ENCODE measurements around the gene MPZL2. TPM values are rescaled to one million over a fixed set of nuclear protein-coding genes. Genes with fewer than 3 reads are reported as not detected.

MPZL2 gene
- total RNA-seq (2013) = 19.6 TPM
- polyA plus RNA-seq (10 to 100 TPM in 2 of 3 donors, 1 to 10 TPM in 1; 8.0 to 18.6 (median 14.2) TPM), polyA minus RNA-seq (6.0 and 8.9 TPM in 2 replicates), total RNA-seq (0.64 to 13.3 (median 8.1) reads per million in 11 experiments)

- Histone ChIP-seq H3K9me3 (replicated peaks in 1 of 2; ENCODE audit: control insufficient read depth in 1 of 2, insufficient read depth in 1 of 2, low read length in 2 of 2) (no peaks in the 10 kb centered on the region), H3K79me2 (ENCODE audit: insufficient read depth, low read length) (no peaks in the 10 kb centered on the region), H3K27ac (ENCODE audit: low read depth in 1 of 2, low read length in 2 of 2) (peak within 1 kb of the TSS; percentile 22 to 45), H3K36me3 (replicated peaks in 1 of 2; ENCODE audit: control insufficient read depth in 1 of 2, insufficient read depth in 2 of 2, low read length in 2 of 2) (peaks cover 2 to 27% of the 10 kb centered on the region in 2 donors), H3K4me1 (ENCODE audit: control insufficient read depth in 1 of 2, insufficient read depth in 2 of 2, low read length in 2 of 2) (peaks cover 33 to 44% of the 10 kb centered on the region in 2 donors), H3K27me3 (ENCODE audit: control insufficient read depth in 2 of 2, insufficient read depth in 2 of 2, low read length in 2 of 2) (no peaks in the 10 kb centered on the region), H2AFZ (ENCODE audit: insufficient read depth, low read depth, low read length, poor library complexity, severe bottlenecking) (peak within 1 kb of the TSS; percentile 86), H4K20me1 (ENCODE audit: insufficient read depth, low read length) (no peaks in the 10 kb centered on the region), H3K4me3 (replicated peaks in 1 of 3; ENCODE audit: low read depth in 2 of 3, low read length in 3 of 3) (peak within 1 kb of the TSS; percentile 39 to 79 (median 48)), H3K9ac (ENCODE audit: insufficient read depth, low read length, poor library complexity, severe bottlenecking) (peak within 1 kb of the TSS; percentile 70), H3K4me2 (replicated peaks; ENCODE audit: extremely low read depth, low read length, poor library complexity, severe bottlenecking) (peak within 1 kb of the TSS; percentile 86)
- peaks cover 50% of the 10 kb centered on the region for H3K4me1 Mint-ChIP-seq
- DNase-seq = peak in 1 of 3 donors; percentile 12
- 2% methylated on average over 12 of the region's 19 CpGs for WGBS (ENCODE audit: insufficient coverage)
- peak within 1 kb of the TSS; percentile 40 to 87 (median 79) for H3K27ac Mint-ChIP-seq
- peaks cover 0 to 5% (median 2%) of the 10 kb centered on the region in 7 donors for H3K9me3 Mint-ChIP-seq
- no peak for TF ChIP-seq CTCF (IDR thresholded peaks at IDR 0.05)
- H3K4me3 Mint-ChIP-seq = peak within 1 kb of the TSS; percentile 92 to 100
- H3K27me3 Mint-ChIP-seq (ENCODE audit: low read depth in 3 of 3) = peaks cover 7 to 15% (median 8%) of the 10 kb centered on the region in 3 donors
- intact Hi-C loops (cut with micrococcal nuclease) = loop anchor here in 1 of 2 donors (5.0 kb wide), 2 partner anchors 38 to 52 kb away; partner anchors contain the start of gene CD3E
- peaks cover 25 to 31% of the 10 kb centered on the region in 2 donors for H3K36me3 Mint-ChIP-seq
Measured at GRCh38 chr11:118263695-118264568, at the start of gene MPZL2. TSS of gene MPZL2 (minus strand) at chr11:118264297. CDS start at chr11:118264153, 144 bp downstream.

- H3K9me3 ChIP-seq (replicated peaks in 1 of 2; ENCODE audit: control insufficient read depth in 1 of 2, insufficient read depth in 1 of 2, low read length in 2 of 2) = no peaks in the 10 kb centered on the region
- H3K36me3 Mint-ChIP-seq = no peaks in the 10 kb centered on the region
- H3K4me3 ChIP-seq (replicated peaks in 1 of 3; ENCODE audit: low read depth in 2 of 3, low read length in 3 of 3) = no peak overlapping the region
- no peaks in the 10 kb centered on the region for H3K79me2 ChIP-seq (ENCODE audit: insufficient read depth, low read length)
- no peak for TF ChIP-seq CTCF (IDR thresholded peaks at IDR 0.05)
- peaks cover 32% of the 10 kb centered on the region for H3K4me1 Mint-ChIP-seq
- no peaks in the 10 kb centered on the region for H3K36me3 ChIP-seq (replicated peaks in 1 of 2; ENCODE audit: control insufficient read depth in 1 of 2, insufficient read depth in 2 of 2, low read length in 2 of 2)
- no peak overlapping the region for H2AFZ ChIP-seq (ENCODE audit: insufficient read depth, low read depth, low read length, poor library complexity, severe bottlenecking)
- H3K27ac Mint-ChIP-seq = no peak overlapping the region
- peaks cover 0 to 4% (median 0%) of the 10 kb centered on the region in 7 donors for H3K9me3 Mint-ChIP-seq
- intact Hi-C loops (cut with micrococcal nuclease) = no loop called here
- H3K27me3 ChIP-seq (ENCODE audit: control insufficient read depth in 2 of 2, insufficient read depth in 2 of 2, low read length in 2 of 2) = no peaks in the 10 kb centered on the region
- no peak overlapping the region for H3K4me3 Mint-ChIP-seq
- no peak overlapping the region for H3K9ac ChIP-seq (ENCODE audit: insufficient read depth, low read length, poor library complexity, severe bottlenecking)
- no peaks in the 10 kb centered on the region for H4K20me1 ChIP-seq (ENCODE audit: insufficient read depth, low read length)
- WGBS (ENCODE audit: insufficient coverage) = no CpG with 5 or more reads among the region's 4 CpGs
- peaks cover 0 to 4% (median 3%) of the 10 kb centered on the region in 3 donors for H3K27me3 Mint-ChIP-seq (ENCODE audit: low read depth in 3 of 3)
- peaks cover 32 to 34% of the 10 kb centered on the region in 2 donors for H3K4me1 ChIP-seq (ENCODE audit: control insufficient read depth in 1 of 2, insufficient read depth in 2 of 2, low read length in 2 of 2)
- H3K4me2 ChIP-seq (replicated peaks; ENCODE audit: extremely low read depth, low read length, poor library complexity, severe bottlenecking) = no peak overlapping the region
- H3K27ac ChIP-seq (ENCODE audit: low read depth in 1 of 2, low read length in 2 of 2) = no peak overlapping the region
- no peak for DNase-seq
Measured at GRCh38 chr11:118313242-118313641, 49.1 kb upstream of the MPZL2 start.
